Loucy (cell line): Measurements from ENCODE around the gene SPAG9.

Experiments
- CTCF ChIP-seq: fragments of 200-600 bp; sonication (generic); conservative IDR thresholded peaks from 2 replicates; pipeline ENCODE4 v1.5.1; 2014; ENCODE audit warnings: mild to moderate bottlenecking, antibody characterized with exemption, low read length
- EZH2phosphoT487 ChIP-seq: fragments of 200-600 bp; IDR thresholded peaks from 2 replicates; pipeline ENCODE4 v1.6.1; 2018; ENCODE audit warnings: antibody characterized with exemption, mild to moderate bottlenecking, moderate library complexity, borderline replicate concordance

- no peak for TF ChIP-seq CTCF
- TF ChIP-seq EZH2phosphoT487 = no peak
Observed at GRCh38 chr17:51155416-51155815, 34.7 kb upstream of the SPAG9 start.
